Caki2 (cell line): ENCODE data around the gene MS4A10. TPM values are rescaled to one million over a fixed set of nuclear protein-coding genes. Genes with fewer than 3 reads are reported as not detected.
A peak's percentile ranks its signal among the peaks of the same experiment; 100 is the strongest.

Source experiments
- DNase-seq: peaks from one replicate; pipeline ENCODE4 v3.0.0-alpha.2; 2015; ENCODE audit warnings: low read depth
- in situ Hi-C: cut with HindIII; loops from 2 replicates; pipeline ENCODE4 v1.10.0; 2016; ENCODE audit warnings: low sequenced_read_pairs, low pct_unique_long_range_greater_than_20kb, mixed read lengths
- total RNA-seq: library from RNA; depleted of rRNA; stranded (reverse); fragments of >200 nt; shearing (Covaris generic); gene quantifications from 2 replicates; pipeline ENCODE4 v1.2.3, GENCODE V29; 2014; ENCODE audit warnings: low replicate concordance

Gene MS4A10
- total RNA-seq, 1 experiment from 2014 or later, result not detected

DNA sequence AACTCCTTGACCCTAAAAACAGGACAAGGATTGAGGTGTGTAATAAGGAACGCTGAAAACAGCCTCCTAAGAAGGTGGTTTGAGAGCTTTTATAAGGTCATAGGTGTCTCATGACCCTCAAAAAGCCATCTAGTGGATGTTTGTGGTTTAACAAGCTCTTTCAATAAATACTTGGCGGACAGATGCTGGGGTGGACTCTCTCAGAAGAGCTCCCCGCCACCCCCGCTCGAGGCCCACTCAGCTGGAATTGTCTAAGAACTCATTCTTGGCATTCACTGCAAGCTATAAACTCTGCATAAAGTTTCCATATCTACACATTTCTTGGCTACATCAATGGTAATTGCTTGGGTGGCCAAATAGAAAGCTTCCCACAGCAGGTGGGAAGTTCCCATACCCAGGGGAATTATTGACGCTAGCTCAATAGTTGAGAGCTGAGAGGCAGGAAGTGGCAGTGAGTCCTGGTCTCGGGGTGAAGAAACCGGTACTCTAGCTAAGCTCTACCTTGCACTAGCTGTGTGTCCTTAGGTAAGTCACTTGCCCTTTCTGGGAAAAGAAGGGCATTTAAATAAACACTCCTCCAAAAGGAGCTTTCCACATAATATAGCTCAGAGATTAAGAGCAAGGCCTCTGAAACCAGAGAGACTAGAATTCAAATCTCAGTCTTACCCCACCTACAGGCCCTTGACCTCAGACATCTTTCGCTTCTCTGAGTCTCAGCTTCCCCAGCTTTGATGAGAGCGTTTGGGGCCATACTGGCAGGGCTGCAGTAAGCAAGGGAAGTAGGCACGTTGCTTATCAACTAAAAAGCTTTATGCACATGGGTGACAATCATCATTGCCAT lies 22.1 kb upstream of the MS4A10 start:
- DNase-seq, result no peak
- in situ Hi-C loops, result no loop called here

DNA sequence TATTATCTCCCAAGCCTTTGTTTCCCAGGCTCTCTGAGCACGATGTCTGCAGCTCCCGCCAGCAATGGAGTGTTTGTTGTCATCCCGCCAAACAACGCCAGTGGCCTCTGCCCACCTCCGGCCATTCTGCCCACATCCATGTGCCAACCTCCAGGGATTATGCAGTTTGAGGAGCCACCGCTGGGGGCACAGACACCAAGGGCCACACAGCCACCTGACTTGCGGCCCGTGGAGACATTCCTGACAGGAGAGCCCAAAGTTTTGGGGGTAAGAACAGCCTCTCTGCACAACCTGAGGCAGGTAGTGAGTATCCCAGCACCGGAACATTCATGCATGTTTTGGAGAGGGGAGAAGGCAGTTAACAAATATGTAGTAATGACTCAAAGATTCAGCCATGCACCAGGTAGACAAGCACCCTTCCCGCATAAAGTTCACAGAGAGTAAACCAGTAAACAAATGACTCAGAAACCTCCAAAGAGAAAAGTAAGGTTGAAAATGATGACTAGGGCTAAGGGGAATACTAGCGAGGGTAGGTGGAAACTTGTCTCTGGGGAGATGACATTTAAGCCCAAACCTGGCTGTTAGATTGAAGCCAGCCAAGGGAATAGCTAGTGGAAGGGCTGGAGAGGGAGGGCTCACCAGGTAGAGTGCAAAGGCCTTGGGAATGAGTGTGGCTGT lies 21.3 kb upstream of the MS4A10 start:
- no peak for DNase-seq
- in situ Hi-C loops, result no loop called here

DNA sequence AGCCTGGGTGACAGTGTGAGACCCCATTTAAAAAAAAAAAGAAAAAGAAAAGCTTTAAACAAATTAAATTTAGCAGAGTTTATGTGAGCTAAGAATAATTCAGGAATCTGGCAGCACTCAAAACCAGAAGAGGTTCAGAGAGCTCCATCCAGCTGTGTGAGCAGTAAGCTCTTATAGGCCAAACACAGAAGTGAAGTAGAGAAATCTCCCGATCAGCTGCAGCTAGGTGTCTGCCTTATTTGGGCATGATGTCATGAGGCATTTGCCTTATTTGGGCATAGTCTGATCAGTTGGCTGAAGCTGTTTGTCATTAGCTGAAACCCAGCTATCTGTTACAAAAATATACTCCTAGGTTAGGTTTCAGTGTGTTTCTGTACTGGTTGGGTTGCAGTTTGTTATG lies 20.3 kb upstream of the MS4A10 start:
- no peak for DNase-seq
- in situ Hi-C loops, result no loop called here

DNA sequence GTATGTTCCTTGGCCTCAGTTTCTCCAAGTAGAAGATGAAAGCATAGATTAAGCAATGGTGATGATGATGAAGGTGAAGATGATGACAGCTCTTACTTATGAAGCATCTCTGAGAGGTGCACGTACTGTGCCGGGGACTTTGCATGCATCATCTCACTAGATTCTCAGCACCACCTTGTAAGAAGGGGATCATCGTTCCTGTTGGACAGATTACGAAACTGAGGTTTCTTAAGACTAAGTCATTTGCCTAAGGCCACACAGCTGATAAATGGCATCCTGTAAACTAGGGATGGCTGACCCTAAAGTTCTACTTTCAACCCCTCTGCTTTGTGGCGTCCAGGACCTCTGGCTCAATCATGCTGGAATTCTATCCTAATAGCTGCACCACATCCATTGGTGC lies 19.8 kb upstream of the MS4A10 start:
- no peak for DNase-seq
- in situ Hi-C loops, result no loop called here

DNA sequence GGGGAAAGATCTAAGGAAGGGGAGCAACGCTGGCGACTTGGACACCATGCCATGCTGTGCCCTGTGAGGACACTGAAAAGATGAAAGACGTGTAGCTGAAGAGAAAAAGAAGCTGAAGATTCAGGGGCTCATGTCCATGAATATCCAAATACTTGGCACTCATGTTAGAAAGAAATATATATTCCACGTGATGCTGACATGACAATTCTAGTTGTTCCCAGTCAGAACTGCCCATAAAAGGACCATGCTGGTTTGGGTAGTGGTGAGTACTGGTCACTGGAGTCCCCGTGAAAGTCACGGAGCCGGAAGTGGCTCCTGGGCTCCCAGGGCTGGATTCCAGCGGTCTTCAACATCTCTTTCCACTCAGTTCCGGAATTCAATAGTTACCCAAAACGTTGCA lies 18.6 kb upstream of the MS4A10 start:
- in situ Hi-C loops, result no loop called here
- no peak for DNase-seq

DNA sequence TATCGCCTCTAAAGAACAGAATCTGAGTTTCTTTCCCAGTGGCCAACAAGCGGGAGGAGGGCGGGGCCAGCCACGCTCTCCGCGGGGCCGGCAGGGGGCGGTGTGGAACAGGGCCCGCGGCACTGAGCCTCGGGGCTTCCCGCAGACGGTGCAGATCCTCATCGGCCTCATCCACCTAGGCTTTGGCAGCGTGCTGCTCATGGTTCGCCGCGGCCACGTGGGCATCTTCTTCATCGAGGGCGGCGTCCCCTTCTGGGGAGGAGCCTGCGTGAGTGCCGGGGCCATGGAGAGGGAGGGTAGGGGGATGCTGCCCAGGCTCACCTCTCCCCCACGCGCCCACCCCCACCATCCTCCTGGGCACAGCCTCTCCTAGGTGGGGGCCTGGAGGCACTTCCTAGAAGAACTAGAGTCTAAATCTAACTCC lies 17.7 kb upstream of the MS4A10 start:
- DNase-seq, result no peak
- in situ Hi-C loops, result no loop called here

DNA sequence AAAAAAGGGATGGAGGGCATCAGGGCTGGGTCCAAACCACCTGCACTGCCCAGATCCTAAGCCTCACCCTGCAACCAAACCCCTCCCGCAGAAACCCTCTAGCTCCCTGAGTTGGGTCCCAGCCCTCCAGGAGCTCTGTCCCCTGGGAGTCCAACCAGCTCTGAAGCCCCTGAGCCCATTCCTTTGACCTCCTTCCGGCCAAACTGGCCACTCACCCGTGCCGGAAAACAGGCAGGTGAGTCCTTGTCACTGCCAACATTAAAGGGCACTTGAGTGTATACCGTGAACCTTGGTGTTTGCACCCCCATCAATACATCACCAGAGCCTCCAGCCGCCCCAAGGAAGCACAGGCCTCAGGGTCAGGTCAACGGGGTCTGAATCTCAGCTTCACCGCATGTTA lies 16.9 kb upstream of the MS4A10 start:
- in situ Hi-C loops, result no loop called here

DNA sequence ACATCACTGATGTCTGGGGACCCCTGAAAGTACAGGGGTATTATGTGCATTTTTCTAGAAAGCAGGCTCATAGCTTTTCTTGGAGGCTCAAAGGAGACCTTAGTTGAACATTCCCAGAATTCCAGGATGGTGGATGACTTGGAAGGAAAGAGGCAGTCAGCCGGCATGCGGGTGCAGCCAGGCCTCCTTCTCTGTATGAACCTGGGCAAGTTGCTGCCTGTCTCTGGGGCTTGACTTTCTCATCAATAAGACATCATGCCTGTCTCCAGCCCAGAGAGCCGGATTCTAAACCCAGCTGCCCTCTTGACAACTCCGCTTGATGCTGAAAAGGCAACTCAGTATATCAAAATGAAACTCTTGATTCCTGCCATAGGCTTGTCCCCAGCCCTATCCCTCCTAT lies 15.9 kb upstream of the MS4A10 start:
- in situ Hi-C loops, result no loop called here
- DNase-seq, result no peak

More for the DNA sequence above, 16.9 kb upstream of the MS4A10 start:
- DNase-seq, result no peak

DNA sequence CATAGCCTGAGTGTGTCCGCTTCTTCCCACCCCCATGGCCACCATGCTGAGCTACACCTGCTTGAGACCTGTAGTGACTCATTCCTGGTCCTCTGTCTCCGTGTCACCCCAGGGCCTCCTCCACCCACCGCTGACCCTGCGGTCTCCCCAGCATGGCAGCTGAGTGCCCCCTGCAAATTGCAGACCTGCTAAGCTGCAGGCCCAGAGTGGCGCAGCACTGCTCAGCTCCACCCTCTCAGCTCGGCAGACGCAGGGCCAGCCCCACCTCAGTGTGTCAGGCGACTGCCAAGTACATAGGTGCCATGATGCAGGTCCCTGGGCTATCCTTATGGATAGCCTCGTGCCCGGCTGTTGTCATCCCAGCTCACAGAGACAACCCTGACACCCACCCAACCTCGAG lies 15.3 kb upstream of the MS4A10 start:
- no peak for DNase-seq
- in situ Hi-C loops, result no loop called here

DNA sequence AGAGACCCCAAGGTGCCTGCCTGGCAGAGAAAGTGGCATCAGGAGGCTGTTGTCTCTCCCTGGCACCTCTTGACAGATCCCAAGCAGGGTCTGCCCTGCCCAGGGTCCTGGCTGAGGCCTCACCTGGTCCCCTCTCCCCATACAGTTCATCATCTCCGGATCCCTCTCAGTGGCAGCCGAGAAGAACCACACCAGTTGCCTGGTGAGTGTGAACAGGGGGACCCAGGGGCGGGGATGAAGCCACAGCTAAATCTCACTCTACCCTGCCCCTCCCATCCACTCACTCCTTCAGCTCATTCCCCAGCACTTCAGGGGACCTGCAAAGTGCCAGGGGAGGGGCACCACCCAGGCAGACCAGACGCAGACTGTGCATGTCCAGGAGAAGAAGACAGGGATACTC lies 14.0 kb upstream of the MS4A10 start:
- DNase-seq, result no peak
- in situ Hi-C loops, result no loop called here

DNA sequence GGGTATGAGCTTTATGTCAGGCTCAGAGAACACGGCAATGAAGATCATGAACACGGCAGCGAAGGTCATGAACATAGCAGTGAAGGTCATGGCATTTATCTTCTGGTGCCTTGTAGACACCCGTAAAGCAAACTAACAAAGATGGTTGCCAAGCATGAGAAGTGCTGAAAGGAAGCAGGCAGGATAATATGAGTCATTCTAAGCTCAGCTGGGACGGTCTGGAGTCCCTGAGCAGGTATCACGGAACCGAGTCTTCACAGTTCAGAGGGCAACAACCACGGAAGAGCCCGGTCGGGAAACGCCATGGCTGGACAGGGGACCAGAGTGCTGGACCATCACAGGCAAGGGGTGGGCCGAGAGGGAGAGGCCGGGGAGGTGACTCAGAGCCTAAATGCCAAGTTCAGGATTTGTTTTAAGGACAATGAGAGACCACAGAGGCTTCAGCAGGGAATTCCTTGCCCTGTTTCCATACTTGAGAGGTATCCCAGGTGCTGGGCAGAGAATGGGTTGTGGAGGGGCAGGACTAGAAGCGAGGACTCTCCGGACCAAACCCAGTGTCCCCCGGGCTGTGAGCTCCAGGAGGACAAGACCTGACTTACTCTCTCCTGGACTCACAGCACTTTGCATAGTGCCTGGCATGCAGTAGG lies 13.1 kb upstream of the MS4A10 start:
- in situ Hi-C loops, result no loop called here
- no peak for DNase-seq

DNA sequence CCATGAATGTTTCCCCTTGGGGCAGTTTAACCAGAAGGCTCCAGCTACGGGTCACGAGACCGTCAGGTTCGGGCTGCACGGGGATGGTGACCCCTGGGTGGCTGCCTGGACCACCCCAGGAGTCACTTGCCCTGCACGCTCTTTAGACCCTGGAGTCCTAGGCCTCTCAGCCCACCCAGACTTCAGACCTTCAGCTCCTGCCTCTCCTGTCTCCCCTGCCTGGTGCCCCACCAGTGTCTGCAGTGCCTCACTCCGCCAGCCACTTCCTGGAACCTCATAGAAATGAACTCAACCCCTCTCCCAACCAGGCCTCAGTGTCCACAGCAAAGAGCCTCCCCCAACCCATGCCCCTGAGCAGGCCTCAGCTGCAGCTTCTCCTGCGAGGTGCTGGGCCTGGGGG lies 12.5 kb upstream of the MS4A10 start:
- in situ Hi-C loops, result no loop called here

DNA sequence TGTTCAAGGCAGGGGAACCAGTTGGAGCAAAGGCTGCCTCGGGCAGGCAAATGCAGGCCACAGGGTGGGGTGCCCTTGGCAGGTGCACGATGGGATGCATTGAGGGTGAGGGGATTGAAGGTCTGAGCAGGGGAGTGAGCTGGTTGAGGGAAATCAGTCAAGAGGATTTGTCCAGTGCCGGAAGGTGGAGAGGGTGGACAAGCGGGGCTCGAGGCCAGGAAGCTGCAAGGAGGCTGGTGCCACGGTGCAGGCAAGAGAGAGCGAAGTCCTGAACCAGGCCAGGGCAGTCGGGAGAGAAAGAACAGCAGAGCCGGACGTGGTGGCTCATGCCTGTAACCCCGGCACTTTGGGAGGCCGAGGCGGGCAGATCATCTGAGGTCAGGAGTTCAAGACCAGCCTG lies 10.4 kb upstream of the MS4A10 start:
- in situ Hi-C loops, result no loop called here
- DNase-seq, result no peak

More for the DNA sequence above, 12.5 kb upstream of the MS4A10 start:
- DNase-seq, result no peak

DNA sequence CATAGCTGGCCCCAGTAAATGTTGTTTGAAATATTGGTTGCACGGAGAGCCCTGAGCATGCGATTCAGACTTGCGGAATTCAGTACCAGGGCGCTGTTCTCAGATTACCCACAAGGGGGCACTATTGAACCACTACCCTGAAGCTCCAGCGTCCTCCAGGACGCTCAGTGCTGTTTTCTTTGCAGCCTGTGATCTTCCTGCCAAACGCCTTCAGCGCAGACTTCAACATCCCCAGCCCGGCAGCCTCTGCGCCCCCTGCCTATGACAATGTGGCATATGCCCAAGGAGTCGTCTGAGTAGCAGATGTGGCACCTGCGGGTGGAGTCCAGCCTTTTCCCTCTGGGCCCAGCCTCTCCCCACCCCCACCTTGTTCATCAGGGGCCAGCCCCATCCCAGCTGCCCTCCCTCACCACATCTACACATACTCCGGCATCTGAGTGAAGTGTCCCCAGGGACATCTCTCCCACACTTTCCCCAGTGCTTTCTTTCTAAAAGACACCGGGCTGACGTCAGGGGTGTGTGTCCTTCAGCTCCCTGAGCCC lies 9.6 kb upstream of the MS4A10 start:
- peak; percentile 73 for DNase-seq
- in situ Hi-C loops, result no loop called here

DNA sequence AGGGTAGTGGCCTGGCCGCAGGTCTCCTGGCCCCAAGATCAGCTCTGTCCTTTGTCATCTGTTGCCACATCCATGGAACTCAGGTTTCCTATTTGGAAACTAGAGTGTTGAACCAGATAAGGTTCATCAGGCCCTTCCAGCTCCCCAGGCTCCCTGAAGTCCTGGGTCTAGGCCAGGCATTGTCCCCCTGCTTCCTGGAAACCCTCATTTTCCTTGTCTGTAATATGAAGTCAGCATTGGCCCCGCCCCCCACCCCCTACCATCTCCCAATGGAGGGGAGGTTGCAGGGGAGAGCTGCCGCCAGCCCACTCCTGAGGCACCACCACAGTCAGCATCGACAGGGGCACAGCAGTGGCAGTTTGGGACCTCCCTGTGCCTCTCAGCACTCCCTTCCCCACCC lies 9.0 kb upstream of the MS4A10 start:
- DNase-seq, result no peak
- in situ Hi-C loops, result no loop called here

DNA sequence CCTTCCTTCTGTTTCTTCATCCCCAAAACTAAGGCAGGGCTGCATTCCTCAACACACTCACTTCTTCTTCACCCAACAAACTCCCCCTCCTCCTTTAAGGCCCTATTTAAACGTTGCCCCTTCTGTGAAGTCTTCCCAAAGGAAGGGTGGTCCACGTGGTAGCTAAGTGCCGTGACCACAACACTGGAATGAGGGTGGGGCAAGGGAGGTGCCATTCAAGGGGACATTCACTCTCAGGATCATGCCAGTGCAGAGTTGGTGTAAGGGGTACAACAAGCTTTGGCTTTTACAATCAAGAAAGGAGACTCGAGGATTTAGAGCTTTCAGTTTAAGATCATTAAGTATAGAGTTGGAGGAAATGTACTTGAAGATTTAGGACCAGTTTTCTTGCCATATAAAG lies 8.0 kb upstream of the MS4A10 start:
- in situ Hi-C loops, result no loop called here
- no peak for DNase-seq

DNA sequence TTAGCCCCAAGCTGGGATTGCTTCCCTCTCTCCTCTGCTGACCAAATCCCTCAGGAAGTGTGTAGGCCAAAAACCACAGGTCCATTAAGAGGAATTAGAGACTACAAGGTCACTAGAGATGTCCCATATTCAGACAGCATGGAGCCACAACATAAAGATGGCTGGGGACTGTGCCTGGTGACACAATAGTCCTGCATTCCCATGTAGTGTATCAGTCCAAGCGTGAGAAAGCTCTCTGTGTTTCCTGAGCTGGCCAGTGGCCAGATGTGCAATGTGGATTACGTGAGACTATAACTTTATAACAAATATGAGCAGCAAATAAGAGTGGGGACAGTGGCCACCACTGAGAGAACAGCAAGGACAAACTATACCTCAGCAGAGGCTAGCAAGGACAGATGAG lies 7.6 kb upstream of the MS4A10 start:
- no peak for DNase-seq
- in situ Hi-C loops, result no loop called here

DNA sequence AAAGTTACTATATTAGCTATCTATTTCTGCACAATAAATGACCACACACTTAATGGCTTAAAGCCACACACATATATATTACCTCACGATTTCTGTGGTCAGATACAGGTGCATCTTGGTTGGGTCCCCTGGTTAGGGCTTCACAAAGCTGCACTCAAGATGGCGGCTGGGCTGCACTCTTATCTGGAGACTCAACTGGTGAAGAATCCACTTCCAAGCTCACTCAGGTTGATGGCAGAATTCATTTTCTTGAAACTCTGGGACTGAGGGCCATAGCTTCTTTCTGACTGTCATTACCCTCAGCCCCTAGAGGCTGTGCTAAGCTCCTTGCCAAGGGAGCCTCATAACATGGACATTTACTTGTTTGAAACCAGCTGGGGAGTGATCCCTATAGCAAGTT lies 5.1 kb upstream of the MS4A10 start:
- no peak for DNase-seq
- in situ Hi-C loops, result no loop called here

DNA sequence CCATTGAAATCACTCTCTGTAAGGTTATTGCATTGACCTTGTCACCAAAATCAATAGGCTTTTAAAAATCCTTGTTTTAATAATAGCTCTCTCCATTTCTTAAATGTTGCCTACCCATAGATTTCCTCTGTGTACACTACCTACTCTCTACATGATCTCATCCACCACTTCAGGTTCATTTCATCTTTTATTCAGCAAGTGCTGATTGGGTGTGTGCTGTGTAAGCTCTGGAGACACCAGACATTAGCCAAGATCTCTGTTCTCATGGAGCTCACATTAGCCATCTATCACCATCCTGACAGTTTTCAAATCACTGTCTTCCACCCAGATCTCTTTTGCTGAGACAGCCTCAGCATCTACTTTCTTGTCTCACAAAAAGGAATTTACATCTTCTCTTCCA lies 4.4 kb upstream of the MS4A10 start:
- no peak for DNase-seq
- in situ Hi-C loops, result no loop called here
